Skeletal muscle satellite cell (primary cell): ENCODE data around the gene TMEM254.
"Not testable (repeated sequence)": the region's sequence is repeated elsewhere in the genome, so short reads cannot be mapped to it uniquely, and the experiment has no call there.

ENCODE experiments used
- H3K27me3 ChIP-seq: 2 replicates; pipeline ENCODE4 v1.7.0; 2013; ENCODE audit warnings: low read length; ENCODE audit not compliant: control insufficient read depth, insufficient read depth
- H3K36me3 ChIP-seq: 2 replicates; pipeline ENCODE4 v1.7.0; 2013; ENCODE audit warnings: mild to moderate bottlenecking, control low read depth, low read length; ENCODE audit not compliant: insufficient read depth
- H3K4me1 ChIP-seq: 2 replicates; pipeline ENCODE4 v1.7.0; 2013; ENCODE audit warnings: low read length; ENCODE audit not compliant: control insufficient read depth, insufficient read depth
- H3K4me2 ChIP-seq: 2 replicates; pipeline ENCODE4 v1.7.0; 2013; ENCODE audit warnings: mild to moderate bottlenecking, low read length
- H3K4me3 ChIP-seq: 2 replicates; pipeline ENCODE4 v1.7.0; 2013; ENCODE audit warnings: low read length
- H3K9ac ChIP-seq: 2 replicates; pipeline ENCODE4 v1.7.0; 2013; ENCODE audit warnings: mild to moderate bottlenecking, low read depth, low read length, moderate library complexity
- H3K9me3 ChIP-seq: replicated peaks from 2 replicates; pipeline ENCODE4 v1.7.0; 2013; ENCODE audit warnings: mild to moderate bottlenecking, control low read depth, low read length

TMEM254 gene

DNA sequence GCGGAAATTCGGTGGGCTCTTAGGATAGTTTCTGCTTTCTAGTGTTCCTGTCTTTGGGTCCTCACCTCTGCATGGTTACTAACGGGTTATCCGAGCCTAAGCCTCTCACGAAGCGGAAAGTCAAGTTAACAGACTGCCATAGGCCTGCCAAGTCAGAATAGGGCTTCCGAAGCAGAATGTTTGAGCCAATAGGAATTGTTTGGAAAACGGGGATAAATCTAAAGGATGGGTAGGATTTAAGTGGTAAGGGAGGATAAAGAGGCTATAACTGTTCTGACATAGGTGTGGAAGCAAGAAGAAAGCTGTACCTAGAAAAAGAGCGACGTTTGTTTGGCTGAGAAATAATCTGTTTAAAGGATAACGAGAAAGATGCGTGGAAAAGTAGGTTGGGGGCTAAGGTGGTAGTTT, 851 bp downstream of the TMEM254 start:
- H3K9me3 ChIP-seq, result no peaks in the 10 kb centered on the region
- H3K36me3 ChIP-seq, result no peaks in the 10 kb centered on the region
- peak overlapping the region; percentile 96 for H3K9ac ChIP-seq
- peak overlapping the region; percentile 72 for H3K4me3 ChIP-seq
- H3K4me1 ChIP-seq, result no peaks in the 10 kb centered on the region
- H3K4me2 ChIP-seq, result peak overlapping the region; percentile 93
- no peaks in the 10 kb centered on the region for H3K27me3 ChIP-seq

DNA sequence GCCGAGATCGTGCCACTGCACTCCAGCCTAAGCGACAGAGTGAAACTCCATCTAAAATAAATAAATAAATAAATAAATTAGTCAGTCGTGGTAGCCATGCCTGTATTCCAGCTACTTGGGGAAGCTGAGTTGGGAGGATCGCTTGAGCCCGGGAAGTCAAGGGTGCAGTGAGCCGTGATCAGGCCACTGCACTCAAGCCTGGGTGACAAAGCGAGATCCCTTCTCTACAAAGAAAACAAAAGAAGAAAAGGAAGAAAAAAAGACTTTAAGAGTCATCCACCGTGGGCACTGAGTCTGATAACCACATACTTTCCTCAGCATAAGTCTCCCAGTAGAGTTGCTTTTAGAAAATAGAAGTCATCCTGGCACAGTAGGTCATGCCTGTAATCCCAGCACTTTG, 2.6 kb downstream of the TMEM254 start:
- H3K9ac ChIP-seq, result no peak overlapping the region
- no peaks in the 10 kb centered on the region for H3K27me3 ChIP-seq
- no peak overlapping the region for H3K4me3 ChIP-seq
- H3K9me3 ChIP-seq, result no peaks in the 10 kb centered on the region
- no peaks in the 10 kb centered on the region for H3K4me1 ChIP-seq
- H3K4me2 ChIP-seq, result no peak overlapping the region
- H3K36me3 ChIP-seq, result no peaks in the 10 kb centered on the region

DNA sequence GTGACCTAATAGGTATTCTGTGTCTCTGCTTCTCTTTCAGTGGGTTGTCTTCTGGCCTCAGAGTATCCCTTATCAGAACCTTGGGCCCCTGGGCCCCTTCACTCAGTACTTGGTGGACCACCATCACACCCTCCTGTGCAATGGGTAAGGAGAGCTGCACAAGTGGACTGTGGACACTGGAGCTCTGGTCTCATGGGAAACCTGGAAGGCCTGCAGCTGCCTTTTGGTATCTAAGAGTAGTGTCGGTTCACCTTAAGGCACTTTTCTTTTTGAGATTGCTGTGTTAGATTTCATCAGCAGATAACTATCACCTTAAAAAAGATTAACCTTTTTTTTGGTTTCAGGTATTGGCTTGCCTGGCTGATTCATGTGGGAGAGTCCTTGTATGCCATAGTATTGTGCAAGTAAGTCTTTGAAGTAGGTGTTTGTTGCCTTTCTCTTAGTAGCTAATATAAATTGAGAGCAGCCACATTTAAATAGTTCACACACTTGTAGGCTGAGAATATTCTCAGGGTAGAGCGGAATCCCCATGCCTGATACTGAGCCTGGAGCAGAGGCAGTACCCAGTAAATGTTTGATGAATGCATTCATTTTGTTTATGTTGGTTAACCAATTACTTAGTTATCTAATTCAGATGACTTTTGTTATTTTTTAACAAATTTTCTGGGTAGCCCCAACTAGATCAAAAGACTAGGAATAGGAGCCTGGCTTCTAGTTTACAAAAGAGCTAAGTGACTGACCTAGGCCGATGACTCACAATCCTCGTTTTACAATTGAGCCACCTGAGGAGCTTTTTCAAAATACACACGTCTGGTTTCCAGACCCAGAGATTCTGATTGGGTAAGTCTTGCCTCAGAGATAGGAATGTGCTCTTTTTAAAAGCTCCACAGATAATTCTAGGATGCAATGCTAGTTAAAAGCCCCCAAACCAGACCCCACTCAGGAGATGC, 3.6 kb downstream of the TMEM254 start:
- Histone ChIP-seq H3K27me3 (no peaks in the 10 kb centered on the region), H3K9ac (no peak overlapping the region), H3K36me3 (no peaks in the 10 kb centered on the region), H3K4me1 (no peaks in the 10 kb centered on the region), H3K4me2 (no peak overlapping the region), H3K9me3 (no peaks in the 10 kb centered on the region), H3K4me3 (no peak overlapping the region)

DNA sequence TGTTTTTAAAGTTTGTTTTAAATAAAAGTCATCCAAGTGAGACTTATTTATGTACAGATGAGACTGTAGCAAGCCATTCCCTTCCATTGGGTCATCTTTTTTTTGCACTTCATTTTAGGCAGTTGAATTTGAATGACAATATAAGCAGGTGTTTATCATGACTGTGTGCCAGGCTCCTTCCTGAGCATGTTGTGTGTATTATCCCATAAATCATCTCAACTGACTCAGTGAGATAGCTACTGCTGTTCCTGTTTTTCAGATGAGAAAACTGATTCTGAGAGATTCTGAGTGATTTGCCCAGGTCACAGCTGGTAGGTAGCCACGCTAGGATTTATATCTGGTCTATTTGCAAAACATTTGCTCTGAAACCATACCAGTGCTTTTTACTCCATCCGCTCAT, 11.7 kb downstream of the TMEM254 start:
- no peak overlapping the region for H3K4me2 ChIP-seq
- no peak overlapping the region for H3K9ac ChIP-seq
- H3K4me1 ChIP-seq, result no peaks in the 10 kb centered on the region
- no peak overlapping the region for H3K4me3 ChIP-seq
- no peaks in the 10 kb centered on the region for H3K9me3 ChIP-seq
- H3K27me3 ChIP-seq, result no peaks in the 10 kb centered on the region
- no peaks in the 10 kb centered on the region for H3K36me3 ChIP-seq

DNA sequence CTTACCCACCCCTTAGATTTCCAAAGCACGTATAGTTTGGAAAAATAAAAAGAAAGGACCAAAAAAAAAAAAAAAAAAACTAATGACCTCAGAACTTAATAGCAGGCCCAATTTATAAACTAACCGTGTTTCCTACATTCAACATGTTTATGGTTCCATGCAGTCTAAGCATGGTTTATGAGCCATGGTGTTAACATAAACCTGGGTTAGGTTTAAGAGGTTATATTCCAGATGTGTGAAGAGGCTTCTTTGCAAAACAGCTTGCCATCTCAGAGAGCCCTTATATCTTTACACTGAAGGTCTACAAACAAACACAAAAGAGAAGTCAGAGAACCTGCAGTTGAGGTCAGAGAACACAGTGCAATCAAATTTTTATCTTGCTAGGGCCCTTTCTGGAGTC, 15.8 kb downstream of the TMEM254 start:
- Histone ChIP-seq H3K36me3 (no peaks in the 10 kb centered on the region), H3K4me3 (no peak overlapping the region), H3K4me1 (no peaks in the 10 kb centered on the region), H3K27me3 (no peaks in the 10 kb centered on the region), H3K9me3 (no peaks in the 10 kb centered on the region), H3K9ac (no peak overlapping the region), H3K4me2 (no peak overlapping the region)

DNA sequence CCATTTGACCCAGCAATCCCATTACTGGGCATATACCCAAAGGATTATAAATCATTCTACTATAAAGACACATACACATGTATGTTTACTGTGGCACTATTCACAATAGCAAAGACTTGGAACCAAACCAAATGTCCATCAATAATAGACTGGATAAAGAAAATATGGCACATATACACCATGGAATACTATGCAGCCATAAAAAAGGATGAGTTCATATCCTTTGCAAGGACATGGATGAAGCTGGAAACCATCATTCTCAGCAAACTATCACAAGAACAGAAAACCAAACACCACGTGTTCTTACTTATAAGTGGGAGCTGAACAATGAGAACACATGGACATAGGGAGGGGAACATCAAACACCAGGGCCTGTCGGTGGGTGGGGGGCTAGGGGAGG, 19.8 kb downstream of the TMEM254 start:
- not testable (repeated sequence) for H3K4me1 ChIP-seq, H3K36me3 ChIP-seq, H3K9ac ChIP-seq, H3K4me3 ChIP-seq, H3K9me3 ChIP-seq, H3K4me2 ChIP-seq, H3K27me3 ChIP-seq

- H3K9me3 ChIP-seq, H3K27me3 ChIP-seq, H3K4me1 ChIP-seq, H3K4me3 ChIP-seq, H3K36me3 ChIP-seq, H3K4me2 ChIP-seq, H3K9ac ChIP-seq: not testable (repeated sequence)
Measured at GRCh38 chr10:80099295-80099694, 20.8 kb downstream of the TMEM254 start.

- Histone ChIP-seq H3K9me3 (no peaks in the 10 kb centered on the region), H3K4me3 (no peak overlapping the region), H3K9ac (no peak overlapping the region), H3K4me1 (peaks cover 4% of the 10 kb centered on the region), H3K4me2 (no peak overlapping the region), H3K27me3 (no peaks in the 10 kb centered on the region), H3K36me3 (no peaks in the 10 kb centered on the region)
Measured at GRCh38 chr10:80100116-80100515, 21.7 kb downstream of the TMEM254 start.

DNA sequence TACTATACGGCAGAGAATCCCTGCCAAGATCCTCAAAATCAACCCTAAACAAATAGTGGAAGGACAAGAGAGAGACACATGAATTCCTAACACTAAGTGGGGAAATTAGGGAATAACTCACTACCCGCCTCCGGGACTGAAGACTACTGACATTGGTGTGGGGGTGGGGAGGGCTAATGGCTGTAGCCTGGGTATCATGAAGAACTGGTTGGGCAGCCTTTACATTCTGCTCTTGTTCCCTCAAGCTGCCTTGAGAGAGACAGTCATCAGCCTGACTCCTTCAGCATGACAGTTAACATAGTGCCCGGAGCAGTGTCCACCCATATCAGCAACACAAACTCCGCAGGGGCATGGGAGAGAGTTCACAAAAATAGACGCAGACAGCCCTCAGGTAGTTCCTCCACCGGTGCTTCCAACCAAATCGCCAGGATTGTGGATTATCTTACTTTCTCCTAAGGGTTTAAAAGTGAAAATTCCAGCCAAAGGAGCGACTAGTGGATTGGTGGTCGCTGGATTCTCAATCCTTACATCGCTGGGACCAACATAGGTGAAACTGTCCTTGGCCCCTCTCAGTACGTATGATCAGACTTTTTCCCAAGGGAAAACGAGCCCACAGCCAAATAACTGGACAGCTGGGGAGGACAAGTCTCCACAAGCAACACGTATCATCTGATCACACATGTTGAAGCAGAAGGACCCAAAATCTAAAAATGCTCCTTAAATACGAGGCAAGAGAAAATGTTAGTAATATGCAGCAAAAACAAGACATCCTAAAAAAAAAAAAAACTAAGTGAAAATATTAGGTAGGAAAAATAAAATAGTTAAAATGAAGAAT, 22.6 kb downstream of the TMEM254 start:
- Histone ChIP-seq H3K9me3 (no peaks in the 10 kb centered on the region), H3K36me3 (no peaks in the 10 kb centered on the region), H3K4me3 (no peak overlapping the region), H3K9ac (no peak overlapping the region), H3K27me3 (peaks cover 5% of the 10 kb centered on the region), H3K4me1 (peaks cover 4% of the 10 kb centered on the region), H3K4me2 (no peak overlapping the region)

DNA sequence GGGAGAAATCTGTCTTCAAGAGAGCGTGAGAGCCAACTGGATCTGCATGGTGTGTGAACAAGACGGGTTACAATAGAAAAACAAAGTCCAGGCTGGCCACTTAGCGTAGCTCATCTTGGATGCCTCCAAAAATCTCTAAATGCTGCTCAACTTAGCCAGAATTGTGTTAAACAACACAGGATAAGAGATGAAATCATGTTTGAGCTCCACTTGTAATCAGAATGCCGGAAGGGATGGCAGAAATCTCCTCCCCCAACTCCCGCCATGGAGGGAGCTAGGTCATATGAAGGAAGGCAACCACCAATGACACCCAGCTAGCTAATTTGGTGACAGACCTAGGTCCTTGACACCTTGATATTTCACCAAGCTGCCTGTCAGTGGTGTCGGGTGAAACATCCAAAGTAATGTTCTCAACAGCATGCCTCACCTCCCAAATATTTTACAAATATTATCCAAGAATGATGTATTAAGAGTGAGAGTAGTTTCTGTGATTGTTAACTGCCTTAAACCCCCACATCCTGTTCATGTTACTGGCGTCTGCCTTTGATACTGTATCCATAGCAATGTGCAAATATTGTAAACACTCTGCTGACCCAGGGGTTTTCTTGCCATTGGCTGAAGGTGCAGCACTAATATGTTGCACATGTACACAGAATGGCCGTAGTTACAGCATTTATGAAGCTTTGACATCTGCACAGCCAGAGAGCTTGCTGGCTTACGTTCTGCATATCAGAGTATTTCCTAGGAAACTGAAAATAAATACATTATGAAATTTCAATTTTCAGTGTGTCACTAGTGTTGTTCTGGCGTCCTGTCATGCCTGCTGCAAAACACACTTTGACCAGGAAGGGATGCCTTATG, 25.8 kb downstream of the TMEM254 start:
- peaks cover 8% of the 10 kb centered on the region for H3K27me3 ChIP-seq
- H3K9me3 ChIP-seq, result no peaks in the 10 kb centered on the region
- no peak overlapping the region for H3K9ac ChIP-seq
- peak overlapping the region; percentile 33 for H3K4me2 ChIP-seq
- no peaks in the 10 kb centered on the region for H3K36me3 ChIP-seq
- peaks cover 4% of the 10 kb centered on the region for H3K4me1 ChIP-seq
- H3K4me3 ChIP-seq, result no peak overlapping the region
